K562 (cell line): ENCODE measurements around the gene ULK3.

Experiments used
- BRD9 ChIP-seq: fragments of 450-650 bp; IDR thresholded peaks from 2 replicates; pipeline ENCODE4 v1.6.1; 2018; ENCODE audit warnings: low read depth; ENCODE audit not compliant: partially characterized antibody
- CTCF ChIP-seq, 3 experiments: IDR thresholded peaks in 2 of 3; conservative IDR thresholded peaks in 1 of 3; 2 replicates each; pipeline ENCODE4 v1.5.1; 2011 to 2012; ENCODE audit warnings: low read length in 3 of 3, mild to moderate bottlenecking in 3 of 3, control low read depth in 2 of 3, improper control_type of control experiment in 1 of 3, inconsistent platforms in 1 of 3, low read depth in 1 of 3, mixed read lengths in 1 of 3, moderate library complexity in 1 of 3; ENCODE audit not compliant: insufficient read depth in 2 of 3
- EZH2 ChIP-seq: IDR thresholded peaks from 2 replicates; pipeline ENCODE4 v1.6.1; 2012; ENCODE audit warnings: low read depth, mild to moderate bottlenecking, inconsistent platforms, low read length, borderline replicate concordance
- SMC3 ChIP-seq: conservative IDR thresholded peaks from 2 replicates; pipeline ENCODE4 v1.6.1; 2011; ENCODE audit warnings: low read depth, low read length, improper control_type of control experiment; ENCODE audit not compliant: insufficient read depth
- SUPT5H ChIP-seq: fragments of 450-650 bp; IDR thresholded peaks from 2 replicates; pipeline ENCODE4 v1.6.1; 2016
- ZNF24 ChIP-seq: fragments of 450-650 bp; IDR thresholded peaks from 2 replicates; pipeline ENCODE4 v1.6.1; 2016
- ZNF274 ChIP-seq: IDR thresholded peaks from 2 replicates; pipeline ENCODE4 v1.6.1; 2011; ENCODE audit warnings: low read depth, mild to moderate bottlenecking, low read length, moderate library complexity, borderline replicate concordance
- ZNF445 ChIP-seq: fragments of 250-450 bp; sonication (Bioruptor Pico); IDR thresholded peaks from 2 replicates; pipeline ENCODE4 v1.4.0; 2020; ENCODE audit warnings: low read depth, mild to moderate bottlenecking, moderate library complexity
- ZNF778 ChIP-seq: fragments of 450-650 bp; formaldehyde crosslinking; IDR thresholded peaks from 2 replicates; pipeline ENCODE4 v1.4.0; 2020; ENCODE audit warnings: mild to moderate bottlenecking, moderate library complexity

GRCh38 chr15:74838746-74839525 is 4.0 kb downstream of the ULK3 start:
- TF ChIP-seq ZNF24 (no peak), SUPT5H (no peak), CTCF (IDR thresholded peaks at IDR 0.05 in 2 of 3, conservative IDR thresholded peaks at IDR 0.05 in 1 of 3; ENCODE audit: insufficient read depth in 2 of 3, low read depth in 1 of 3, low read length in 3 of 3) (no peak), ZNF274 (no peak), EZH2 (no peak), BRD9 (no peak), ZNF445 (no peak), SMC3 (no peak), ZNF778 (CRISPR knock-in tag) (no peak)
